GM12891 (cell line): Measurements from ENCODE around the gene ZNF593OS.

Experiments
- POLR2A ChIP-seq: IDR thresholded peaks from 2 replicates; pipeline ENCODE4 v1.6.1; 2011; ENCODE audit warnings: low read depth, low read length, control low read depth
- POLR2AphosphoS5 ChIP-seq: IDR thresholded peaks from 2 replicates; pipeline ENCODE4 v1.6.1; 2011; ENCODE audit warnings: low read depth, low read length, control low read depth
- TAF1 ChIP-seq: IDR thresholded peaks from 2 replicates; pipeline ENCODE4 v1.6.1; 2011; ENCODE audit warnings: low read depth, low read length, control low read depth

- TF ChIP-seq POLR2AphosphoS5 (no peak), POLR2A (no peak), TAF1 (no peak)
Observed at GRCh38 chr1:26218906-26219494, 47.4 kb upstream of the ZNF593OS start.
